ENCODE data around the gene NPBWR2. TPM values are rescaled to one million over a fixed set of nuclear protein-coding genes. Genes with fewer than 3 reads are reported as not detected.
A peak's percentile ranks its signal among the peaks of the same experiment; 100 is the strongest.

The NPBWR2 gene, protein sequence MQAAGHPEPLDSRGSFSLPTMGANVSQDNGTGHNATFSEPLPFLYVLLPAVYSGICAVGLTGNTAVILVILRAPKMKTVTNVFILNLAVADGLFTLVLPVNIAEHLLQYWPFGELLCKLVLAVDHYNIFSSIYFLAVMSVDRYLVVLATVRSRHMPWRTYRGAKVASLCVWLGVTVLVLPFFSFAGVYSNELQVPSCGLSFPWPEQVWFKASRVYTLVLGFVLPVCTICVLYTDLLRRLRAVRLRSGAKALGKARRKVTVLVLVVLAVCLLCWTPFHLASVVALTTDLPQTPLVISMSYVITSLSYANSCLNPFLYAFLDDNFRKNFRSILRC
- total RNA-seq (ENCODE audit: unreplicated experiment): not detected
- long read RNA-seq: 0 reads

DNA sequence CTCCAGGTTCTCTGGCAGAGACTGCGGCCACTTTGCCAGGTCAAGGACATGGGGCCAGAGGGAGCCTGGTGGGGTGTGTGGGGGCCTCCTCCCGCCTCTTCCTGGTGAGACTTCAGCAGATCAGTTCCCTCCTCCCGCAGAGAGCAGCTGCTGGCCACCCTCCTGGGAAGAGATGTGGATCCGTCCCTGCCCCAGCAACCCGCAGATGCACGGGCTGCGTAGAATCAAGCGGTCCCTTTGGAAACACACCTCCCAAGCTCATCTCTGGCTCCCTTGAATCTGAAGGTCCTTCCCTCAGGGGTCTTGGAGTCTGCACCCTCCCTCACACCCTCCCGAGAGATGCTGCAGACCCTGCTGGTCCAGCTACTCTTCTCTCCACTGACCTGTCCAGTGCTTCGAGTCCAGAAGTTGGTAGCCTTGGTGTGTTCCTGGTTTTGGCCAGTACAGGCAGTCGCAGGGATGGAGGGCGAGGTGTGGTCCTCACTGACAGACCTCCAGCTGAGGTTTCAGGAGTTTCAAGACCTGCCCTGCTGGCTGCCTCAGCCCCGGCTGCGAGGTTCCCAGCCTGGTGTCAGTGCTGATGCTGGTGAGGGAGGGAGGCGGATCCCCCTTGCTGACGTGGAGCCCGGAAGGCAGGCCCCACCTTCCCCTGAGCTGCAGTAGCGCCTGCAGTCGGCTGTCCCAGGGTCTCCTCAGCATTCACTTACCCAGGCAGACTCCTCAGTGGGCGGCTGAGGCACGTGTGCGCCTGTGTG is at the start of gene NPBWR2:
TSS of gene NPBWR2 (minus strand) at position 585 of the 755 bp plus-strand sequence. CDS start 734 bp downstream, outside the sequence.
- no peaks in the 10 kb centered on the region for H3K36me3 Mint-ChIP-seq (ENCODE audit: unreplicated experiment)
- peaks cover 12% of the 10 kb centered on the region for H3K9me3 Mint-ChIP-seq (ENCODE audit: unreplicated experiment)
- H3K27me3 Mint-ChIP-seq (ENCODE audit: unreplicated experiment): peaks cover 13% of the 10 kb centered on the region
- peak within 1 kb of the TSS; percentile 20 for H3K4me3 Mint-ChIP-seq (ENCODE audit: unreplicated experiment)
- H3K27ac Mint-ChIP-seq (ENCODE audit: unreplicated experiment): no peak within 1 kb of the TSS
- TF ChIP-seq CTCF (IDR thresholded peaks at IDR 0.05; ENCODE audit: partially characterized antibody, unreplicated experiment): no peak
- peaks cover 8% of the 10 kb centered on the region for H3K4me1 Mint-ChIP-seq (ENCODE audit: low read depth, unreplicated experiment)
- DNase-seq: peak; percentile 34

GRCh38 chr20:64156136-64156885 is 48.9 kb upstream of the NPBWR2 start:
- Mint-ChIP-seq H3K36me3 (ENCODE audit: unreplicated experiment) (no peaks in the 10 kb centered on the region), H3K4me3 (ENCODE audit: unreplicated experiment) (peak overlapping the region; percentile 67), H3K27me3 (ENCODE audit: unreplicated experiment) (peaks cover 32% of the 10 kb centered on the region), H3K4me1 (ENCODE audit: low read depth, unreplicated experiment) (peaks cover 41% of the 10 kb centered on the region), H3K27ac (ENCODE audit: unreplicated experiment) (peak overlapping the region; percentile 98), H3K9me3 (ENCODE audit: unreplicated experiment) (peaks cover 25% of the 10 kb centered on the region)
- no peak for TF ChIP-seq CTCF (IDR thresholded peaks at IDR 0.05; ENCODE audit: partially characterized antibody, unreplicated experiment)
- peak; percentile 80 for DNase-seq

GRCh38 chr20:64155258-64156135 is 48.1 kb upstream of the NPBWR2 start:
- peak overlapping the region; percentile 82 for H3K4me3 Mint-ChIP-seq (ENCODE audit: unreplicated experiment)
- peaks cover 41% of the 10 kb centered on the region for H3K4me1 Mint-ChIP-seq (ENCODE audit: low read depth, unreplicated experiment)
- DNase-seq: no peak

More at GRCh38 chr20:64155258-64156135, 48.1 kb upstream of the NPBWR2 start:
- no peak for TF ChIP-seq CTCF (IDR thresholded peaks at IDR 0.05; ENCODE audit: partially characterized antibody, unreplicated experiment)
- H3K27ac Mint-ChIP-seq (ENCODE audit: unreplicated experiment): peak overlapping the region; percentile 98
- H3K27me3 Mint-ChIP-seq (ENCODE audit: unreplicated experiment): peaks cover 26% of the 10 kb centered on the region
- H3K36me3 Mint-ChIP-seq (ENCODE audit: unreplicated experiment): no peaks in the 10 kb centered on the region
- H3K9me3 Mint-ChIP-seq (ENCODE audit: unreplicated experiment): peaks cover 22% of the 10 kb centered on the region
